HG03457 (cell line): ENCODE data around the gene ARMH3.
A peak's percentile ranks its signal among the peaks of the same experiment; 100 is the strongest.
"Not testable (repeated sequence)": the region's sequence is repeated elsewhere in the genome, so short reads cannot be mapped to it uniquely, and the experiment has no call there.

Experiments used
- ATAC-seq: cut with Tn5 transposase; IDR thresholded peaks from one replicate; pipeline ENCODE4 v1.9.1; 2021; ENCODE audit warnings: moderate number of reproducible peaks; ENCODE audit not compliant: unreplicated experiment

ARMH3 gene

DNA sequence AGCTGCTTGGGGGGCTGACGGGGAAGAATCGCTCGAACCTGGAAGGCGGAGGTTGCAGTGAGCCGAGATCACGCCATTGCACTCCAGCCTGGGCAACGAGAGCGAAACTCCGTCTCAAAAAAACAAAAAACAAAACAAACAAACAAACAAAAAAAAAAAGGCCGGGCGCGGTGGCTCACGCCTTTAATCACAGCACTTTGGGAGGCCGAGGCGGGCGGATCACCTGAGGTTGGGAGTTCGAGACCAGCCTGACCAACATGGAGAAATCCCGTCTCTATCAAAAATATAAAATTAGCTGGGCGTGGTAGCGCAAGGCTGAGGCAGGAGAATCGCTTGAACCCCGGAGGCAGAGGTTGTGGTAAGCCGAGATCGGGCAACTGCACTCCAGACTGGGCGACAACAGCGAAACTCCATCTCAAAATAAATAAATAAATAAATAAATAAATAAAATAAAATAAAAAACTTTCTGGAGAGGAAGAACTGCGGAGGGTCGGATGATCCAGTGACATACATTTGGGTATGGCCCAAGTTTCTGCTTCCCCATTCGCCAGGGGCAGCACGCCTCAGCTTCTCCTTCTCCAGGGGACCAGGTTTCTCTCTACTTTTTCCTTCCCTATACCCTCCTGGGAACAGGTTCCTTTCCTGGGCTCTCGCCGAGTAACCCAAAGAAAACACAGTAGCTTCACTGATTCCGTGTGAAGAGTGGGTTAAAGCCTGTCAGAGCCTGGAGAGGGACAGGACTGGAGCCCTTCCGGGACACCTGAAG, 909 bp downstream of the ARMH3 start:
- ATAC-seq = not testable (repeated sequence)

DNA sequence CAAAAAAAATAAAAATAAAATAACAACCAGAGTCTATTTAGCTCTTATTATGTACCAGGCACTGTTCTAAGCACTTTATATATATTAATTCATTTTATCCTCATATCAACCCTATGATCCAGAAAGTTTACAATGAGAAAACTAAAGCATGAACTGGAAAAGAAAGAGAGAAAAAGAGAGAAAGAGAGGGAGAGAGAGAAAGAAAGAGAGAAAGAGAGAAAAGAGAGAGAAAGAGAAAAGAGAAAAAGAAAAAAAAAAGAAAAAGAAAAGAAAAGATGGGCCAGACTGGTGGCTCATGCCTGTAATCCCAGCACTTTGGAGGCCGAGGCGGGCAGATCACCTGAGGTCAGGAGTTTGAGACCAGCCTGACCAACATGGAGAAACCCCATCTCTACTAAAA, 9.9 kb downstream of the ARMH3 start:
- ATAC-seq = no peak

DNA sequence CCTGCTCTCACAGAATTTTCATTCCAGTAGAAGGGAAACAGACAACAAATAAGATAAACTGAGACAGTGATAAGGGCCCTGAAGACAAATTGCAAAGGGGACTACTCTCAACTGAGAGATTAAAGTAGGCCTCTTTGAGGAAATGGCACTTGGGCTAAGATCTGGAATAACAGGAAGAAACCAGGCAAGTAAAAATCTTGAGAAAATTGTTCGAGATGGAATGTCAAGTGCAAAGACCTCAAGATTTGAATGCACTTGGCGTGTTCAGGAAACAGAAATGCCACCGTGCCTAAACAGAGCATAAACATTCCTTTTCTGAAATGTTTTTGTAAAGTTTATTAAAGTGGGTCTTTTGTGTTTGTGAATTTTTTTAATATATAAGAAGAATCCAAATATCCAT, 10.7 kb downstream of the ARMH3 start:
- no peak for ATAC-seq

DNA sequence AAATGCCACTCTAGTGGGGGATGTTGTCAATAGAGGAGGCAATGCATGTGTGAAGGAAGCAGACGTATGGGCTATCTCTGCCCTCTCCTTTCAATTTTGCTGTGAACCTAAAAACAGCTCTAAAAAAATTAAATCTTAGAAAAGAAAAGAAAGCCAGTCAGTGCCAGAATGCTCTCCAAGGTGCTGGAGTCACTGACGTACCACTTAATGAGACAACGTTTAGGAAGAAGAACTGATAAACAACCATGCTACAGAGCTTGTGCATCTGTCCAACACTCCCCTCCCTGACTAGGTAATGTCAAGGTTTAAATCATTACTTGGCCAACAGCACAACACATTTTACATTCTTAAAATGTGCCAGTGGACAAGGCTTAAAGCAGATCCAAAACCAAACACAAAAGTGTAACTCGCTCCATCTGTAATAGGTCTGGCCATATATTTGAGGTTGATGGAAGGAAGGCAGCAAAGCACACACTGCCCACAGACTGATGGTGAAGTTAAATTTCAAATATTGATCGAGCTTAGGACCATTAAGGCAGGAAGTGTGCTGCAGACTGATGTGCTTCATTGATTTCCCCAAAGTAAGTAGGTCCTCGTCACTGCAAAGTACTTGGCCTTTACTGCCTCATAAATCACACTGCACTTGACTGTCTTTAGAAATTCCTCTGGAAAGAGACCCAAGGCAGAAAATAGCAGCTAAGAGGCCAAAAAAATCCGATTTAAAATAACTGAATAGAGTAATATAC, 15.5 kb downstream of the ARMH3 start:
- no peak for ATAC-seq

GRCh38 chr10:102038410-102038809, 17.6 kb downstream of the ARMH3 start:
- no peak for ATAC-seq

DNA sequence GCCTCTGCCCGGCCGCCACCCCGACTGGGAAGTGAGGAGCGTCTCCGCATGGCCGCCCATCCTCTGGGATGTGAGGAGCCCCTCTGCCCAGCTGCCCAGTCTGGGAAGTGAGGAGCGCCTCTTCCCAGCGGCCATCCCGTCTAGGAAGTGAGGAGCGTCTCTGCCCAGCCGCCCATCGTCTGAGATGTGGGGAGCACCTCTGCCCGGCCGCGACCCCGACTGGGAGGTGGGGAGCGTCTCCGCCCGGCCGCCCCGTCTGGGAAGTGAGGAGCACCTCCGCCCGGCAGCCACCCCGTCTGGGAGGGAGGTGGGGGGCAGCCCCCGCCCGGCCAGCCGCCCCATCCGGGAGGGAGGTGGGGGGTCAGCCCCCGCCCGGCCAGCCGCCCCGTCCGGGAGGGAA, 20.2 kb downstream of the ARMH3 start:
- not testable (repeated sequence) for ATAC-seq

- no peak for ATAC-seq
These were observed 22.2 kb downstream of the ARMH3 start for GRCh38 chr10:102033787-102034186.

DNA sequence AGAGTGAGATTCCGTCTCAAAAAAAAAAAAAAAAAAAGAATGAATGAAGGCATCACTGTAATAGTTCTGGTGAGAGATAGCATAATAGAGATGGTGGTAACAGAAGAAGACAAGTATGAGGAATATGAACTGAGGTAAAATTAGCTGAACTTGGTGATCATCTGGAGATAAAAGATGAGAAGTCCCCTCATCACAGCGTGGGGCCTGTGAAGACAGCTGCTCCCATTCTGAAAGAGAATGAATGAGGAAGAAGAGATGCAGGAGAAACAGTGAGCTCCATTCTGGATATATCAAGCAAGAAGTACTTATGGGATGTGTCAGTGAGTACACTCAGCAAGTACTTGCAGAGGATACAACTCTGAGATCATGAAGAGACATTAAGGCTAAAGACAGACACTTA, 28.7 kb downstream of the ARMH3 start:
- no peak for ATAC-seq

DNA sequence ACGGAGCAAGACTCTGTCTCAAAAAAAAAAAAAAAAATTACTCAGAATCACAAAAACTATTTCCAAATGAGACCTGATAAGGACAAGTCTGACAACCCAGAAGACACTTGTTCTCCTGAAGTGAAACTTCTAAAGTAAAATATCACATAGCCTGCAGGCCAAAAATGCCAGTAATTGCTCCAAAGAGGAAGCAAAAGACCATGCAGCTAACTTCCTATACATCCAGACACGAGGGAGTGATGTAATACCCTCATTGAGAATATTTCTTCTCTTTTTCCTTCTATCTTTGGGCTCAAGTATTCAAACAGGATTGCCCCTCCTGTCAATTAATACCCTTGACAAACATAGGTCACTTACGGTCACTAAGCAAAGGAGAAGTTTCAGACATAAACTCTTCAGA, 31.2 kb downstream of the ARMH3 start:
- ATAC-seq = no peak

GRCh38 chr10:102020938-102021337, 35.0 kb downstream of the ARMH3 start:
- no peak for ATAC-seq

GRCh38 chr10:102017295-102017694, 38.7 kb downstream of the ARMH3 start:
- no peak for ATAC-seq

DNA sequence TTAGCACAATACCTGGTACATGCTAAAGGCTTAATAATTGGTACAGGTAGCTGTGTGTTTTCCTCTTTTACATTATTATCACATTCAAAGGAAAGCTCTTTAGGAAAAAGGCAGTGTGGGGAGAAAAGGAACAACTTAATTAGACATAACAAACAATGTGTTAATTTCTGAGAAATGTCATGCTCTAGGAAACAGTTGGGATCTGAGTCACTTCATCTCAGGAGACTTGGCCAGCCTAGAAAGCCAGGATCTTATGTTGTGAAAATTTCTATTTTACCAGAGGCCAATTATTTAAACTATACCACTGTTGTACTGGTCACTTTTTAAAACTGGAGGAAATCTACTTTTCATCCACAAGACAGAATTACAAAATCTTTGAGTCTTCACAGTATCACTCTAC, 39.6 kb downstream of the ARMH3 start:
- ATAC-seq = no peak

GRCh38 chr10:102010961-102011360, 45.0 kb downstream of the ARMH3 start:
- no peak for ATAC-seq

DNA sequence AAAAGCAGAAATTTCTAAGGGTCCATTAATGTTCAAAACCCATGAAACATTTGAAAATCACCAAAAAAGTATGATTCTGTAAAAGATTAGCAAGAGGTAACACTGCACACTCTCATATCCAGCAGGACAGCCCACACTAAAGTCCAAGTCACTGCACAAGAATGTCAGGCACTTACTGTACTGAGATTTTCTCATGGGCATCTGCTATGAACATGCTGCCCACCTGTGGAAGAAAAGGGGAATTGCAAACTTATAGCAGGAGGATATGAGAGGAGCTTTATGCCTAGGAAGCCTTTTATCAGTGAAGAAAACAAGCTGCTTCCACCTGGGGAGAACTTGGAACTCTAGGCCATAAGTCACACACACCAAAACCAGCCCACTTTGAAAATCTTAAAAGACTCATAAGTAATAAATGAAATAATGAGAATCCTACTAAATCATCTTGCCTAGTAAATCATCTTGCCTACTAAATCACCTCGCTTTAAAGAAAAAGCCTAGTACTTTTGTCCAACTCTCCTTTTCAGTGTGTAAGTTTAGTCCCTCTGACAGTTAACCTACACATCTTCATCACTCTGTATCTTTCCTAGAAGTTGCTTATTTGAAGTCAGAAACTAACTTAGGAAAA, 46.1 kb downstream of the ARMH3 start:
- ATAC-seq = no peak

DNA sequence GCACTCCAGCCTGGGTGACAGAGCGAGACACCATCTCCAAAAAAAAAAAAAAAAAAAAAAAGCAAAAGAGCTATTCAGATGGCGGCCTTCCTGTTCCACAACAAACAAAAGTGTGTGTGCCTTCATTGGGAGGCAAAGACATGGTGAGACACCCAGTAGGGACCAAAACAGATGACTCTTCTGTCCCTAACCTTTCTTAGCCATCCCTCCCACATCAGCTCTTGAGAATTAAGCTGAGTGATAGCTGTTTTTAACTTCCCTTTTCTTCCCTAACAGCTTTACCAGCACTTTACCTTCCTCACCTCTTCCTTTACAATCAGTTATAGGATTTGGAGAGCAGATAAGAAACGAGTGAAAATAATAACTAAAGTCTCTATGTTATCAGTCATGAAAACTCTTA, 48.2 kb downstream of the ARMH3 start:
- no peak for ATAC-seq

DNA sequence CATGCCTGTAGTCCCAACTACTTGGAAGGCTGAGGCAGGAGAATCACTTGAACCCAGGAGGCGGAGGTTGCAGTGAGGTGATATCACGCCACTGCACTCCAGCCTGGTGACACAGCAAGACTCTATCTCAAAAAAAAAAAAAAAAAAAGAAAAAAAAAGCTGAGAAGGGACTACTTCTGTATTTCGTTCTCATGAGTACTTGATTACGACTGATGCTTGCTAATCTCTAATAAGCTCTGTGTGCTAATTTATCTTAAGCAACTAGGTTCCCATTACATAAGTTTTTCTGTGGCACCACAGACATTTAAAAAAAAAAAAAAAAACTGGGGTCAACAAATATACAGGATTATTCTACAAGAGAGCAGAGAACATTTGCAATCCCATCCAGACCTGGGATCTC, 48.9 kb downstream of the ARMH3 start:
- ATAC-seq = not testable (repeated sequence)

DNA sequence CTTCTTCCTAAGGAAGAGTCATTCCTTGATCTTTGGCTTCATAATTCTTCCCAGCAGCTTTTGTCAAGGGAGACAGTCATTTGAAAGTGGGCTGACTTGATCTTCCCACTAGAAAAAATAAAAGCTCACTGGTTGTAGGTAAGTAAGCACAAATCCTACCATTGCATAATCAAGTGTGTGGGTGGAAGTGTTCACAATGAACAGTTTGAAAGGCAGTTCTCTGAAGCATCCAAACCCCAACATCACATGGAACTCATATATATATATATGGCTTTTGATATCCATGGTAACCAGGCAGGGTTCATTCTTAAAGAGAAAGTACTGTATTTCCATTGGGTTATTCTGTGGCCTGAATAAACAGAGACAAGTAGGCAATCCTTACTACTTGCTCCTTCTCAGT, 51.6 kb downstream of the ARMH3 start:
- no peak for ATAC-seq

GRCh38 chr10:102003541-102003940, 52.4 kb downstream of the ARMH3 start:
- no peak for ATAC-seq

DNA sequence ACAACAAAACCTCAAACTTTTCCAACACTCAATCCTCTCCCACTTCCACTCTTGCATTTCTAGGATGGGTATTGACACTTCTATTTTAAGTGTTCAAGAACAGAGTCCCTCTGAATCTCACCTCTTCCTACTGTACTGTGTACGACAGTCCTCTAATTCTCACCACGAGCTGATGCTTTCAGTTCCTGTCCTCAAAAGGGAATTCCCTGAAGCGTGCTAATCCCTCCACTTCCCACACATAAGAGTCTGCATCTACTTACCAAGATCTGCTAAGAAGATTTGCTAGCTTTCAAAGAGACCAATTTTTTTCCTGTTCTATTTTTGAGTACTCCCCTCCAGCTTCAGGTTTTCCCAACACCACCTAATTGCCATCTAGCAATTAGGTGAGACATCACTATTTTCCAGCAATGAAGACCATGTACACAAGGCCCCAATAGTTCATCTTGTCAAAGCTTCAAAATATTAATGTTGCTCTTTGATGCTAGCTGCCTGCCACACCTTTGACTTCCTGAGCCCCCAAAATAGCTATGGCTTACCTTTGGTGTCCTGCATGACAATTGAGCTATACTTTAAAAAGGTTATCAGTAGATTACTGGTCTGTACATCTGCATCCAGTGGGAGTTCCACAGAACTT, 54.4 kb downstream of the ARMH3 start:
- ATAC-seq = peak; percentile 60

GRCh38 chr10:101997803-101998202, 58.2 kb downstream of the ARMH3 start:
- no peak for ATAC-seq

DNA sequence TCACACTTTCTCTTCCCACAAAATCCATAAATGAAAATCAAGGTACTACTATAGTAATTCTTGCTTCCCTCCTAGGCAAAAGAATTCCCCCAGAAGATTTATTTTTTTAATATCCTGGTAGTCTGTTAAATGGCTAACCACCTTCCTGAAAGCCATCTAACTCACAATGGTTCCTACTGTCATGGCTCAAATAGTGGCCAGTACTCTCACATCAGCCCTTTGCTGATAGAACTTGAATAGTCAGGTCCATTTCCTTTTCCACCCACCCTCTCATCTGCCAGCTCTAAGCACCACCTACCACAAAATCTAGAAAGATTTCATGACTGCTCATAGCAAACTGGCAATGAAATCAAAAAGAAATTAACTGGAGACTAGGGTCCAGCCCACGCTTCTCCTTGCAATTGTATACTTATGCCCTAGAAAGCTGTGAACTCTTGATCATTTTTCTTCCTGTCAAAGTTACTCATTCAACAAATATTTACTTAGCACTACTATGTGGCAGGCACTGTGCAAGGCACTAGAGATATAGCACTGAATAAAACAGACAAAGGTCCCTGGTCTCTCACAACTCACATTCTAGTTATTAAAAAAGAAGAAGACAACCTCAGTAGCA, 60.4 kb downstream of the ARMH3 start:
- ATAC-seq = no peak
